DND-41 (cell line): ENCODE measurements around the gene NPM3.
A peak's percentile ranks its signal among the peaks of the same experiment; 100 is the strongest.

Experiments used
- ATAC-seq: fragments of 200-7000 bp; cut with Tn5 transposase; 3 replicates; pipeline ENCODE4 v1.9.1; 2021; ENCODE audit warnings: low read depth; ENCODE audit not compliant: insufficient read depth
- DNase-seq: peaks from one replicate; pipeline ENCODE4 v3.0.0-alpha.2; 2020
- H2AFZ ChIP-seq: 2 replicates; pipeline ENCODE4 v1.6.0; 2012; ENCODE audit warnings: low read depth, low read length
- H3K27ac ChIP-seq: 2 replicates; pipeline ENCODE4 v1.5.1; 2012; ENCODE audit warnings: low read length, inconsistent platforms
- H3K27me3 ChIP-seq: fragments of 200-600 bp; sonication (generic); 2 replicates; pipeline ENCODE4 v1.6.0; 2012; ENCODE audit warnings: low read length, mild to moderate bottlenecking, inconsistent platforms; ENCODE audit not compliant: insufficient read depth, poor library complexity
- H3K36me3 ChIP-seq: 2 replicates; pipeline ENCODE4 v1.5.1; 2012; ENCODE audit warnings: low read length, inconsistent platforms; ENCODE audit not compliant: insufficient read depth
- H3K4me1 ChIP-seq: 2 replicates; pipeline ENCODE4 v1.5.1; 2012; ENCODE audit warnings: mild to moderate bottlenecking, low read length; ENCODE audit not compliant: insufficient read depth
- H3K4me2 ChIP-seq: 2 replicates; pipeline ENCODE4 v1.6.0; 2012; ENCODE audit warnings: mild to moderate bottlenecking, moderate library complexity, low read length, inconsistent platforms; ENCODE audit not compliant: insufficient read depth
- H3K4me3 ChIP-seq, 2 experiments: fragments of 200-600 bp in 1 of 2; shearing (Covaris generic) in 1 of 2; 2 replicates each; pipeline ENCODE4 v1.5.1; 2012 to 2016; ENCODE audit warnings: inconsistent platforms in 2 of 2, low read length in 2 of 2, mild to moderate bottlenecking in 2 of 2, low read depth in 1 of 2, moderate library complexity in 1 of 2
- H3K79me2 ChIP-seq: 2 replicates; pipeline ENCODE4 v1.6.0; 2012; ENCODE audit warnings: low read length, inconsistent platforms; ENCODE audit not compliant: insufficient read depth
- H3K9ac ChIP-seq: 2 replicates; pipeline ENCODE4 v1.6.0; 2012; ENCODE audit warnings: low read depth, mild to moderate bottlenecking, inconsistent platforms, low read length, moderate library complexity
- H3K9me3 ChIP-seq: 2 replicates; pipeline ENCODE4 v1.5.1; 2012; ENCODE audit warnings: low read length, moderate library complexity, mild to moderate bottlenecking, inconsistent platforms; ENCODE audit not compliant: insufficient read depth, severe bottlenecking
- H4K20me1 ChIP-seq: 2 replicates; pipeline ENCODE4 v1.6.0; 2012; ENCODE audit warnings: low read length; ENCODE audit not compliant: insufficient read depth
- EZH2 ChIP-seq: IDR thresholded peaks from 3 replicates; pipeline ENCODE4 v1.6.1; 2012; ENCODE audit warnings: borderline replicate concordance, low read depth, mild to moderate bottlenecking, moderate library complexity, low read length, inconsistent platforms; ENCODE audit not compliant: severe bottlenecking
- TF ChIP-seq, protein P1 (sequence below): IDR thresholded peaks from 2 replicates; pipeline ENCODE4 v1.5.1; 2012; ENCODE audit warnings: borderline replicate concordance, low read length, moderate library complexity, mild to moderate bottlenecking; ENCODE audit not compliant: poor library complexity, severe bottlenecking; ENCODE audit errors: extremely low read depth

NPM3 gene, protein sequence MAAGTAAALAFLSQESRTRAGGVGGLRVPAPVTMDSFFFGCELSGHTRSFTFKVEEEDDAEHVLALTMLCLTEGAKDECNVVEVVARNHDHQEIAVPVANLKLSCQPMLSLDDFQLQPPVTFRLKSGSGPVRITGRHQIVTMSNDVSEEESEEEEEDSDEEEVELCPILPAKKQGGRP

DNA sequence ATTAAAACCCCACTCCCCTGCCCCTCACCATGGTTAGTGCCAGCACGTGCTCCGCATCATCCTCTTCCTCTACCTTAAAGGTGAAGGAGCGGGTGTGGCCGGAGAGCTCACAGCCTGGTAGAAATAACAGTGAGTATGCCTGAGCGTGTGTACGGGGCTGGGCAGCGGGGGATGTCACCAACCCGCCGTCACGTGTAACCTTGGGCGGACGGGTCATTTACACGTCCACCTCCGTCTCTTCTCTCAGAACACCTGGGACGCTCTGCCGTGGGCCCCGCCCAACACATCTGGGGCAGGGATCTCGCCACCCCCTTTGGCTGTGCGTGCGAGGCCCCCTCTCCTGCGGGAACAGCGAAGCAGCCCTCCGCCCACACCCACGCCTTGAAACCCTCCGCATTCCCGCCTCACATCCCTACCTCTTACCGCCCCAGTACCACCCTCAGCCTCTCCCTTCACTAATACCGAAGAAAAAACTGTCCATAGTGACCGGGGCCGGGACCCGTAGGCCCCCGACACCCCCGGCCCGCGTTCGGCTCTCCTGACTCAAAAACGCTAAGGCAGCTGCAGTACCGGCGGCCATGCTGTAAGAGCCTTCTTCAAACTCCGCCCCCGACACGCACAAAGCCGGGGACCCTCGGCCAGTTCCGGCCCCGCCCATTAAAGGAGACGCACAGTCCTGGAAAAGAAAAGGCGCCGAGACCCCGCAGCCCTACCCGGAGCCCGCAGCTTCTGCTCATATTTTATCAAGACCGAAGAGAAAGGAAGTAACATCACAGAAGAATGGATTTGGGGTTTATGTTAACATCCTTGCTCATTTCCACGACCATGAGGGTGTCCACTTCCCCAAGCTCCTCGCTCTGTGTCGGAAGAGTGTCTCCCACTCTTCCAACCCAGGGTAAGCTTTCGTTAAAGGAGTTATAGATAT lies at the start of gene NPM3:
NPM3 (minus strand) TSS at position 636 of the 925 bp plus-strand sequence; CDS start at position 580, 56 bp downstream.
- DNase-seq (peak; percentile 93), ATAC-seq (peak; percentile 94)
- TF ChIP-seq EZH2, result no peak
- TF ChIP-seq, protein P1, sequence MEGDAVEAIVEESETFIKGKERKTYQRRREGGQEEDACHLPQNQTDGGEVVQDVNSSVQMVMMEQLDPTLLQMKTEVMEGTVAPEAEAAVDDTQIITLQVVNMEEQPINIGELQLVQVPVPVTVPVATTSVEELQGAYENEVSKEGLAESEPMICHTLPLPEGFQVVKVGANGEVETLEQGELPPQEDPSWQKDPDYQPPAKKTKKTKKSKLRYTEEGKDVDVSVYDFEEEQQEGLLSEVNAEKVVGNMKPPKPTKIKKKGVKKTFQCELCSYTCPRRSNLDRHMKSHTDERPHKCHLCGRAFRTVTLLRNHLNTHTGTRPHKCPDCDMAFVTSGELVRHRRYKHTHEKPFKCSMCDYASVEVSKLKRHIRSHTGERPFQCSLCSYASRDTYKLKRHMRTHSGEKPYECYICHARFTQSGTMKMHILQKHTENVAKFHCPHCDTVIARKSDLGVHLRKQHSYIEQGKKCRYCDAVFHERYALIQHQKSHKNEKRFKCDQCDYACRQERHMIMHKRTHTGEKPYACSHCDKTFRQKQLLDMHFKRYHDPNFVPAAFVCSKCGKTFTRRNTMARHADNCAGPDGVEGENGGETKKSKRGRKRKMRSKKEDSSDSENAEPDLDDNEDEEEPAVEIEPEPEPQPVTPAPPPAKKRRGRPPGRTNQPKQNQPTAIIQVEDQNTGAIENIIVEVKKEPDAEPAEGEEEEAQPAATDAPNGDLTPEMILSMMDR, result no peak
- Histone ChIP-seq H3K4me3 (peak within 1 kb of the TSS; percentile 94 to 99), H3K36me3 (peaks cover 52% of the 10 kb centered on the region), H3K9me3 (no peaks in the 10 kb centered on the region), H3K4me1 (peaks cover 39% of the 10 kb centered on the region), H3K9ac (peak within 1 kb of the TSS; percentile 78), H3K79me2 (peaks cover 17% of the 10 kb centered on the region), H3K4me2 (peak within 1 kb of the TSS; percentile 99), H4K20me1 (peaks cover 3% of the 10 kb centered on the region), H3K27ac (peak within 1 kb of the TSS; percentile 79), H2AFZ (peak within 1 kb of the TSS; percentile 98), H3K27me3 (no peaks in the 10 kb centered on the region)

DNA sequence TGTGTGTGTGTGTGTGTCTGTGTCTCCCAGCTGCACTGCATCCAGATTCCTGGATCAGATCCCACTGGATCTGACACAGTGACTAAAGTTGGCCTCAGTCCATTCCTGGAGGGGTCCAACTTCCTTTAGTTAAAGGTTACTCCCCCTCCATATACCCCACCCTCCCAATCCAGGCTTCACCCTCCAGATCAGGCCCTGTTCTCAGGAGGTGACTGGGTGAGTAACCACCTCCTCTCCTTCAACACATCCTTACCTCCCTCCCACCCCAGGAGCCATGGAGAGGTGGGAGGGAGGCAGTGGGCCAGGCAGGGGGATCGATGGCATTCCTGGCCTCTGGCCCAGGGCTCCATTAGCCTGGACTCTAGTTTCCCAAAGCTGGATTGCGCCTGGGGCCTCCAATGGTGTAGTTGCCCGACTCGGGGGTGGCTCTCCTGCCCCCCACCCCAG lies 49.1 kb upstream of the NPM3 start:
- H3K79me2 ChIP-seq, result no peaks in the 10 kb centered on the region
- DNase-seq (no peak), ATAC-seq (no peak)
- H3K9ac ChIP-seq, result 0 out of 2 replicates have a peak overlapping the region, but pooled peaks have one; percentile 66
- no peaks in the 10 kb centered on the region for H3K36me3 ChIP-seq
- peak overlapping the region; percentile 80; the same call in 1 of the 2 replicates for H3K27ac ChIP-seq
- peak overlapping the region; percentile 92 for H3K4me2 ChIP-seq
- no peak overlapping the region for H2AFZ ChIP-seq
- no peaks in the 10 kb centered on the region for H3K27me3 ChIP-seq
- peaks cover 3% of the 10 kb centered on the region; the same call in 1 of the 2 replicates for H4K20me1 ChIP-seq
- H3K4me3 ChIP-seq, result peak overlapping the region in 1 of 2 experiments; percentile 64; a peak in 1 of 4 replicates
- H3K9me3 ChIP-seq, result no peaks in the 10 kb centered on the region
- no peak for TF ChIP-seq EZH2
- TF ChIP-seq, protein P1, result no peak
- peaks cover 35% of the 10 kb centered on the region for H3K4me1 ChIP-seq

DNA sequence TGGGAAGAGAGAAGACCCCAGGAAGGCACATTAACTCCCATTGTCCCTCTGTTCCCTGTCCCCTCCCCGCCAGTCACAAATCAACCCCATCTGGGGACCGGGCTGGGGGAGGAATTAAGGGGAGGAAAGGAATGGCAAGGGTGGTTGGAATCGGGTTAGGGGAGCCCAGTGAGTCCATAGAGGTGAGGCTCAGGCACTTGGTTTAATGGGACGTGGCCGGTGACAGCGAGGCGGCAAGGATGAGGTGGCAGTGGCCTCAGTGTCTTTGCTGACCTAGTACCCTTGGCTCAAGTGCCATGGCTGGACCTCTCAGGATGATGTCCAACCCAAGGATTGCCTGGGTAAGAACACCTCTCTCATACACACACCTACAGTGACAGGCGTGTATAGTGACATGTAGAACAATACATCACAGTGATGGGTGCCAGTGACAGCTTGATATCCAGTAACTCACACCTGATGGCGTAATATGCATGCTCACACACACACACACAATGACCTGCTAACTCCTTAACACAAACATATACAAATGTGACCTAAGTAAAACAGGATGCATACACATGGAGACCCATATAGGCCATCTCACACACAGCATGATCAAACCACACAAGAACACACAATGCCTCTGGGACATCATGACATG lies 48.0 kb upstream of the NPM3 start:
- H3K9ac ChIP-seq, result peak overlapping the region; percentile 66
- peak overlapping the region; percentile 18 to 64; a peak in 3 of 4 replicates for H3K4me3 ChIP-seq
- H3K36me3 ChIP-seq, result no peaks in the 10 kb centered on the region
- DNase-seq (no peak), ATAC-seq (no peak)
- peak overlapping the region; percentile 85 for H2AFZ ChIP-seq
- peaks cover 35% of the 10 kb centered on the region for H3K4me1 ChIP-seq
- H3K4me2 ChIP-seq, result peak overlapping the region; percentile 92
- no peaks in the 10 kb centered on the region for H3K27me3 ChIP-seq
- peak overlapping the region; percentile 80 for H3K27ac ChIP-seq
- H4K20me1 ChIP-seq, result peaks cover 3% of the 10 kb centered on the region; the same call in 1 of the 2 replicates
- TF ChIP-seq, protein P1, result no peak
- no peak for TF ChIP-seq EZH2
- no peaks in the 10 kb centered on the region for H3K79me2 ChIP-seq
- no peaks in the 10 kb centered on the region for H3K9me3 ChIP-seq
